Mononuclear cell (primary cell): ENCODE measurements around the gene VENTX. TPM values are rescaled to one million over a fixed set of nuclear protein-coding genes. Genes with fewer than 3 reads are reported as not detected.
"Not testable (repeated sequence)": the region's sequence is repeated elsewhere in the genome, so short reads cannot be mapped to it uniquely, and the experiment has no call there.

ENCODE experiments used
- H3K27me3 ChIP-seq: 2 replicates; pipeline ENCODE4 v1.6.0; 2011; ENCODE audit warnings: low read length, control low read depth; ENCODE audit not compliant: insufficient read depth
- H3K4me1 ChIP-seq: 2 replicates; pipeline ENCODE4 v1.5.1; 2011; ENCODE audit warnings: mild to moderate bottlenecking, low read length, control low read depth; ENCODE audit not compliant: insufficient read depth
- H3K4me3 ChIP-seq: 2 replicates; pipeline ENCODE4 v1.5.1; 2011; ENCODE audit warnings: mild to moderate bottlenecking, low read length, moderate library complexity
- H3K9me3 ChIP-seq: 2 replicates; pipeline ENCODE4 v1.5.1; 2011; ENCODE audit warnings: low read depth, mild to moderate bottlenecking, control low read depth, low read length
- total RNA-seq: library from RNA; depleted of rRNA; stranded (reverse); fragments of >200 nt; gene quantifications from one replicate; pipeline ENCODE4 v1.2.3, GENCODE V29; 2012

VENTX gene
- total RNA-seq, 1 donor, result 2.0 TPM

- Histone ChIP-seq H3K4me3 (no peak overlapping the region), H3K4me1 (peaks cover 78% of the 10 kb centered on the region), H3K27me3 (no peaks in the 10 kb centered on the region), H3K9me3 (no peaks in the 10 kb centered on the region)
These were observed 25.0 kb downstream of the VENTX start for GRCh38 chr10:133262696-133263095.

- Histone ChIP-seq H3K27me3 (no peaks in the 10 kb centered on the region), H3K4me3 (no peak overlapping the region), H3K4me1 (peaks cover 69% of the 10 kb centered on the region), H3K9me3 (no peaks in the 10 kb centered on the region)
These were observed 26.0 kb downstream of the VENTX start for GRCh38 chr10:133263674-133264073.

- Histone ChIP-seq H3K9me3 (no peaks in the 10 kb centered on the region), H3K27me3 (no peaks in the 10 kb centered on the region), H3K4me1 (peaks cover 61% of the 10 kb centered on the region), H3K4me3 (no peak overlapping the region)
These were observed 26.8 kb downstream of the VENTX start for GRCh38 chr10:133264461-133264860.

- H3K9me3 ChIP-seq, H3K27me3 ChIP-seq, H3K4me3 ChIP-seq: not testable (repeated sequence)
- peaks cover 55% of the 10 kb centered on the region for H3K4me1 ChIP-seq
These were observed 27.4 kb downstream of the VENTX start for GRCh38 chr10:133265052-133265451.

GRCh38 chr10:133266056-133266795 lies 28.6 kb downstream of the VENTX start:
- H3K4me1 ChIP-seq, result peaks cover 43% of the 10 kb centered on the region
- H3K27me3 ChIP-seq, result no peaks in the 10 kb centered on the region
- no peaks in the 10 kb centered on the region for H3K9me3 ChIP-seq
- H3K4me3 ChIP-seq, result no peak overlapping the region

- Histone ChIP-seq H3K4me3 (no peak overlapping the region), H3K9me3 (no peaks in the 10 kb centered on the region), H3K27me3 (no peaks in the 10 kb centered on the region), H3K4me1 (peaks cover 38% of the 10 kb centered on the region)
These were observed 29.6 kb downstream of the VENTX start for GRCh38 chr10:133267293-133267692.

GRCh38 chr10:133267829-133268228 lies 30.2 kb downstream of the VENTX start:
- H3K27me3 ChIP-seq, result no peaks in the 10 kb centered on the region
- peaks cover 32% of the 10 kb centered on the region for H3K4me1 ChIP-seq

GRCh38 chr10:133268532-133268931 lies 30.9 kb downstream of the VENTX start:
- Histone ChIP-seq H3K27me3 (no peaks in the 10 kb centered on the region), H3K4me1 (peaks cover 26% of the 10 kb centered on the region), H3K4me3 (no peak overlapping the region), H3K9me3 (no peaks in the 10 kb centered on the region)

More at GRCh38 chr10:133267829-133268228, 30.2 kb downstream of the VENTX start:
- Histone ChIP-seq H3K9me3 (no peaks in the 10 kb centered on the region), H3K4me3 (no peak overlapping the region)

- H3K4me3 ChIP-seq, result no peak overlapping the region
- no peaks in the 10 kb centered on the region for H3K9me3 ChIP-seq
- H3K4me1 ChIP-seq, result peaks cover 23% of the 10 kb centered on the region
- no peaks in the 10 kb centered on the region for H3K27me3 ChIP-seq
These were observed 31.7 kb downstream of the VENTX start for GRCh38 chr10:133269367-133269766.

GRCh38 chr10:133270204-133270603 lies 32.5 kb downstream of the VENTX start:
- Histone ChIP-seq H3K9me3 (no peaks in the 10 kb centered on the region), H3K4me3 (no peak overlapping the region), H3K4me1 (peaks cover 24% of the 10 kb centered on the region), H3K27me3 (no peaks in the 10 kb centered on the region)

GRCh38 chr10:133270773-133271297 lies 33.2 kb downstream of the VENTX start:
- Histone ChIP-seq H3K4me3 (no peak overlapping the region), H3K9me3 (no peaks in the 10 kb centered on the region), H3K4me1 (peaks cover 24% of the 10 kb centered on the region), H3K27me3 (no peaks in the 10 kb centered on the region)

- H3K27me3 ChIP-seq, result no peaks in the 10 kb centered on the region
- H3K9me3 ChIP-seq, result no peaks in the 10 kb centered on the region
- no peak overlapping the region for H3K4me3 ChIP-seq
These were observed 34.1 kb downstream of the VENTX start for GRCh38 chr10:133271521-133272300.

GRCh38 chr10:133272301-133272963 lies 34.8 kb downstream of the VENTX start:
- Histone ChIP-seq H3K27me3 (no peaks in the 10 kb centered on the region), H3K4me3 (no peak overlapping the region), H3K9me3 (no peaks in the 10 kb centered on the region), H3K4me1 (peaks cover 37% of the 10 kb centered on the region)

More at GRCh38 chr10:133271521-133272300, 34.1 kb downstream of the VENTX start:
- H3K4me1 ChIP-seq, result peaks cover 30% of the 10 kb centered on the region

- H3K27me3 ChIP-seq, result no peaks in the 10 kb centered on the region
- no peak overlapping the region for H3K4me3 ChIP-seq
- peaks cover 43% of the 10 kb centered on the region for H3K4me1 ChIP-seq
- no peaks in the 10 kb centered on the region for H3K9me3 ChIP-seq
These were observed 35.3 kb downstream of the VENTX start for GRCh38 chr10:133272964-133273420.
